Islet precursor cell (in vitro differentiated cells): ENCODE measurements around the gene ACBD4.
A peak's percentile ranks its signal among the peaks of the same experiment; 100 is the strongest.

Experiments used
- DNase-seq: peaks from one replicate; pipeline ENCODE4 v3.0.0-alpha.2; 2018

ACBD4 gene

GRCh38 chr17:45161288-45162024 is 26.0 kb downstream of the ACBD4 start, which contains the start of gene HEXIM2:
Gene HEXIM2 (plus strand): TSS chr17:45161875. CDS start chr17:45162794, 919 bp downstream.
- peak; percentile 100 for DNase-seq

DNA sequence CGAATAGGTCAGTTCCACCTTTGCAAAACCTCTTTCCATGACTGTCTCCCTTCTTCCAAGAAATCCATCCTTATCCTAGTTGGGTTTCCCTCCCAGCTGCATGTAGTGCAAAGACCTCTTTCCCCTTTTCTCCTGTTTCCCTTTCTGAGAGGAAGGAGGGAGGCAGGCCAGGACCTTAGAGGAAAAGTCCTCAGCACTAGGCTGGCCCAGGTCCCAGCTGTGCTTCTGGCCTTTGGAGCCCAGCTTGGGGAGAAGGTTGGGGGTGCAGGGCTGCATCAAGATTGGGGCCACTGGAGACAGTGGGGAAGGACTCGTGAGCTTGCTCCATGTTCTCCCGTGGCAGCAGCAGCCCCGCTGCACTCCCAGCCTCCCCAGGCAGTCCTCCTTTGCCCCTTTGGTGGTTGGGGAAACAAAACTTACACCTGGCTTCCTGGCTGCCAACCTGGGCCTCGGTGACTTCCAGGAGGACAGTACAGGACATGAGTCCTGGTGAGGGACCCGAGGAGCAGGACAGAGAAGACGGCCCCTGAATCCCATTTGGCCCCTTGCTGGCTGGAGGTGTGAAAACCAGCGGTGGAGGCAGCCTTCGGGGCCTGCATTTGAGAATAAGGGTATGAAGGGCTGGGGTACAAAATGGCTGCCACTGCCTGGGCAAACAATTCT is 26.7 kb downstream of the ACBD4 start:
- DNase-seq, result no peak

- DNase-seq, result no peak
Observed at GRCh38 chr17:45164734-45165269, 29.3 kb downstream of the ACBD4 start.

GRCh38 chr17:45168991-45169752 is 33.7 kb downstream of the ACBD4 start:
- DNase-seq, result peak; percentile 77

DNA sequence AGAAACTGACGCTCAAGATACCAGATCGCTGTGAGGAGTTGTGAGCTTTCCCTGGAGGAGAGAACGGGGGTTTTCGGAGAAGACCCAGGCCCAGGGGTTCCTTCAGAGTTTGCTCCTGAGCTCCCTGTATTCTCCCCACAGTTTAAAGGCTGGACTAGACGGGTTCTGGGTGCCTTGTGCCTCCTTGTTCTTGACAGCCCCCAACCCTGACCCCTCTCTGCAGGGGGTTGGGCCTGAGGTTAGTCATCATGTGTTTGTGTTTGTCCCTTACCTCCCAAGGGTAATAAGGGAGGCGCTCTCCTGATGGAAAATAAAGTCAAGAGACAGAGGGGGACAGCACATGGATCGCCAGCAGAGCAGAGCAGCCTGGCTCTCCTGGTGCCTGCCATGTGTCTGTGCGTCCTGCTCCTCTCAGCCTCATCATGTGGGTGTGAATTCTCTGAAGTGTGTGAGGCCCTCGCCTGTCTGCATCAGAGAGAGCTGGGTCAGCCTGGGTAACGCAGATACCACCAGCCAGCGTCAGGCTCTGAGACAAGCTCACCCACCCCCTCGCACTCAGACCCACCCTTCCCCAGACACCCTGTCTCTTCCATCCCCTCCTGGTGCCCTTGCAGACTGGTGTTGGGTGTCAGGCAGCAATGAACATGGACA is 34.9 kb downstream of the ACBD4 start:
- no peak for DNase-seq

GRCh38 chr17:45170931-45171337 is 35.4 kb downstream of the ACBD4 start:
- peak; percentile 74 for DNase-seq

GRCh38 chr17:45171338-45172231 is 36.1 kb downstream of the ACBD4 start:
- peak; percentile 63 for DNase-seq

DNA sequence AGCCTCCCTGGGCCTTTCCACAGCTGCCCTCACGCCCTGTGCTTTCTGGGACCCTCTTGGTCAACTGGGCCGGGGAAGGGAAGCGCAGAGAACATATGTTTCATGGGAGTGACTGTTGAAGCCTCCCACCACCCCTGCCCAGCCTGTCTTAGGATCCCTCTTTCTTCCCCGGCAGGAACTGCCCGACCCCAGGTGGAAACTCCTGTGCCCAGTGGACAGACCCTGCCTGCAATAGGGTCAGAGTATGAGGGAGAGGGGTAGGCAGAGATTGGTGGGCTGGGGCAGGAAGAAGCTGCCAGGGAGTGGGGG is 36.7 kb downstream of the ACBD4 start:
- no peak for DNase-seq

DNA sequence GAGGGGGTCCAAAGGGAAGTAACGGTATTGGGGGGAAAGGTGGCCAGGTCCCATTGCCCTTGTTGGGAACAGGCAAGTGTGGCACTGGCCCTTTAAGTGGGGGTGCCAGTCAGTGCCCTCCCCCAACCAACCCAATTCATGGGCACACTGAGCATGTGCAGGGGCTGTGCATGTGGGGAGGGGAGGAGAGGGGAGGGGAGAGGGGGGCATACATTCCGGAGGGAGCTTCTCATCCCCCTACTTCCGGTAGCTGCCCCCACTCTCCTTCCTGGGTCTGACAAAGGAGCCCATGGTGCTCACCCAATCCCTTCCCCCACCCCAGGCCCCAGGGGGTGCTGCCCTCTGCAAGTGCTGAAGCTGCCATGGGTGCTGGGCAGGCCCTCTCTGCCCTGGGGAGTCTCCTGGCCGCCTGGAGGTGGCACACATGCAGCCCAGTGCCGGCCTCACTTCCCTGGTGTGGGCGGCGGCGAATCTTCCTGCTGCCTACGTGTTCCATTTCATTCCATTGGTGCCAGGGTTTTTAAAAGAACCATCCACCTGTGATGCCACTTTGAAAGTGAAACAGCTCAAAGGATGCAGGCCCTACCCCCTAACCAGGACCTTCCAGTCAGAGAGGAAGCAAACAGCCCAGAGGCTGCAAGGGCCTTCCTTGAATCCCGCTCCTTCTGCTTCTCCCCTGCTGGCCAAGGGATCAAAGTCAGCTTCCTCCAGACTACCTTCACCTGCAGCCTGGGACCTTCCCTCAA is 37.2 kb downstream of the ACBD4 start:
- peak; percentile 69 for DNase-seq

DNA sequence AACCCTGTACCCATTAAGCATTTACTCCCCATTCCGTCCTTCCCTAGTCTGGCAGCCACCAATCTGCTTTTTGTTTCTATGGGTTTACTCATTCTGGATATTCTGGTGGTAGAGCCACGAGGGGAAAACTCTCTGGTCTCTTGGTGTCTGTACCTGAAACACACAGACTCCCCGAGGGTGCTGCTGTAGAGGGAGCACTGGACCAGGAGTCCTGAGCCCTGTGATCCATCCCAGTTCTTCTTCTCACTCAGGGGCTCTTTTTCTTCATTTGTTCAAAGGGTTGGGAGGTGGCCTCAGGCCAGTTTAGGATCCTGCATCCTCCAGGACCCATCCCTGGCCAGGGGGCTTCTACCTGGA is 40.2 kb downstream of the ACBD4 start:
- no peak for DNase-seq

DNA sequence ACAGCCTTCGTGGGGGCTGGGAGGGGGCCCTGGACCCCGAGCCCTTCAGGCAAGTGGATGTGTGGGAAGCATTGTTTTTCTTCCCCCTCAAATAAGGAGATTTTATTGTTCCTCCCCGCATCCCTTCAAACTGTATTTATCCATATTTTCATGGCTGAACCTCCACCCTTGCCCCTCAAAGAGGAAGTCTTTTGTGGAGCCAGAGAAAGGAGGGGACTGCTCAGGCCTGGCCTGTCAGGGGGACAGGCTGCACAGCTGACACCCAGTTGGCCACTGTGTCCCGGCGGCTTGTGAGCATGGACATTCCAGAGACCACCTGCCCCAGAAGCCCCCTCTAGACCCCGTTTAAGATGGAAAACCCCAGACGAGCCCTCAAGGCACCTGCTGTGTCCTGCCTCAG is 42.1 kb downstream of the ACBD4 start:
- DNase-seq, result no peak

DNA sequence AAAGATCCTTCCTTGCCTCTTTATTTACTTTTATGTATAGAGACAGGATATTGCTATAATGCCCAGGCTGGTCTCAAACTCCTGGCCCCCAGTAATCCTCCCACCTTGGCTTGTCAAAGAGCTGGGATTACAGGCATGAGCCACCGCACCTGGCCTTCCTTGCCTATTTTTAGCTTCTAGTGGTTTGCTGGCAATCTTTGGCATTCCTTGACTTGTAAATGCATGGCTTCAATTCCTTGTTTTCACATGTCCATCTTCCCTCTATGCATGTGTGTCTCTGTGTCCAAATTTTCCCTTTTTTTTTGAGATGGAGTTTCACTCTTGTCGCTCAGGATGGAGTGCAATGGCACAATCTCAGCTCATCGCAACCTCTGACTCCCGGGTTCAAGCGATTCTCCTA is 48.7 kb downstream of the ACBD4 start:
- DNase-seq, result no peak

- DNase-seq, result no peak
Observed at GRCh38 chr17:45186801-45187354, 51.4 kb downstream of the ACBD4 start.

GRCh38 chr17:45189009-45189408 is 53.5 kb downstream of the ACBD4 start:
- no peak for DNase-seq

DNA sequence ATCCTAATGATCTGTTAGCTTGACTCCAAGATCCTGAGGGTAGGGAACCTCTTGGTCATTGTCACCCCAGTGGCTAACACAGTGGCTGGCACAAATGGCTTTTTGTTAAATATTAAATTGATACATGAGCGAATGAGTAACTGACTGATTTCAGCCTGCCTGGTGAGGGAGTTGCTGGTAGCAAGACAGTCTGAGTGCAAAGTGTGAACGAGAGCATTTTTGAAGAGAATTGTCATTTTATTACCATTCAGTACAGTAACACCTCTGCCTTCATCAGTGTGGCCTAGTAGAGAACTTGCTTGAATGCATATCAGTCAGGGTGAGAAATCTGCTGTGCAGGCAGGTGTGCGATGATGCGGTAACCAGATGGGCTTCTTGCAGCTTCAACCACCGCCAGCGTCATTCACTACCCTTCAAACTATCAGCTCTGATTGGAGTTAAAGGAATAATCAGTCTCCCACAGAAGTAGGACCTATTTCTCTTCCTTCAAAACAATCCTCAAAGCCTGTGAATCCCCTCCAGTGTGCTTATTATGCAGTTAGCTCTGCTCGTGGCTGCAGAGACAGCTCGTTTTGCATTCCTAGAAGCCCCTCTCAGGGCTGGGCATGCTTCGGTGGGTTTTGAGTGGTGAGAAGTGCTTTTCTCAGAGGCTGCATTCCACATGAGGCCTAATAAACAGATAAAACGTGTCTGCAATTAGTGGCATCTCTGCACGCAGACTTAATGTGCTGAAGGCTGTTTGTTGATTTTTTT is 55.2 kb downstream of the ACBD4 start:
- DNase-seq, result peak; percentile 62
